Measurements from ENCODE around the gene NRXN3. TPM values are rescaled to one million over a fixed set of nuclear protein-coding genes. Genes with fewer than 3 reads are reported as not detected.

The NRXN3 gene
- total and polyA plus RNA-seq, 4 donors, result 1.4 to 8.3 (median 4.4) TPM

GRCh38 chr14:78683206-78683605 lies 513.0 kb downstream of the NRXN3 start:
- H3K27me3 ChIP-seq (ENCODE audit: control insufficient read depth in 3 of 3, insufficient read depth in 3 of 3, low read length in 2 of 3), result no peaks in the 10 kb centered on the region
- DNase-seq (no peak), ATAC-seq (ENCODE audit: insufficient read depth, low FRiP score) (no peak)
- no peak overlapping the region for H3K9ac ChIP-seq (ENCODE audit: insufficient read depth in 1 of 2, low read length in 2 of 2)
- no peak overlapping the region for H3K27ac ChIP-seq (ENCODE audit: low read depth in 1 of 2, low read length in 1 of 2)
- H3K36me3 ChIP-seq (ENCODE audit: control insufficient read depth in 4 of 4, insufficient read depth in 4 of 4, low read length in 4 of 4), result no peaks in the 10 kb centered on the region
- H3K9me3 ChIP-seq (ENCODE audit: control insufficient read depth in 4 of 4, insufficient read depth in 3 of 4, low read length in 3 of 4), result no peaks in the 10 kb centered on the region
- H3K4me3 ChIP-seq, result no peak overlapping the region
- whole genome bisulfite sequencing, 2 donors, result 70 to 78% methylated on average over 5 of the region's 5 CpGs
- TF ChIP-seq CTCF (IDR thresholded peaks at IDR 0.05; ENCODE audit: control extremely low read depth, extremely low read depth), result no peak
- no peaks in the 10 kb centered on the region for H3K4me1 ChIP-seq (ENCODE audit: control insufficient read depth in 5 of 5, insufficient read depth in 5 of 5, low read length in 5 of 5)

GRCh38 chr14:78683981-78684380 lies 513.8 kb downstream of the NRXN3 start:
- H3K9me3 ChIP-seq (ENCODE audit: control insufficient read depth in 4 of 4, insufficient read depth in 3 of 4, low read length in 3 of 4), result no peaks in the 10 kb centered on the region
- no peak for TF ChIP-seq CTCF (IDR thresholded peaks at IDR 0.05; ENCODE audit: control extremely low read depth, extremely low read depth)
- no peaks in the 10 kb centered on the region for H3K36me3 ChIP-seq (ENCODE audit: control insufficient read depth in 4 of 4, insufficient read depth in 4 of 4, low read length in 4 of 4)
- H3K9ac ChIP-seq (ENCODE audit: insufficient read depth in 1 of 2, low read length in 2 of 2), result no peak overlapping the region
- H3K4me1 ChIP-seq (ENCODE audit: control insufficient read depth in 5 of 5, insufficient read depth in 5 of 5, low read length in 5 of 5), result no peaks in the 10 kb centered on the region
- H3K27me3 ChIP-seq (ENCODE audit: control insufficient read depth in 3 of 3, insufficient read depth in 3 of 3, low read length in 2 of 3), result no peaks in the 10 kb centered on the region
- ATAC-seq (ENCODE audit: insufficient read depth, low FRiP score) (no peak), DNase-seq (peak; percentile 15 to 49 (median 46))
- WGBS, 2 donors, result 37 to 72% methylated on average over 1 of the region's 1 CpG
- no peak overlapping the region for H3K4me3 ChIP-seq
- H3K27ac ChIP-seq (ENCODE audit: low read depth in 1 of 2, low read length in 1 of 2), result no peak overlapping the region

- Histone ChIP-seq H3K27me3 (ENCODE audit: control insufficient read depth in 3 of 3, insufficient read depth in 3 of 3, low read length in 2 of 3) (no peaks in the 10 kb centered on the region), H3K4me1 (ENCODE audit: control insufficient read depth in 5 of 5, insufficient read depth in 5 of 5, low read length in 5 of 5) (no peaks in the 10 kb centered on the region), H3K36me3 (ENCODE audit: control insufficient read depth in 4 of 4, insufficient read depth in 4 of 4, low read length in 4 of 4) (no peaks in the 10 kb centered on the region), H3K27ac (ENCODE audit: low read depth in 1 of 2, low read length in 1 of 2) (no peak overlapping the region), H3K9me3 (ENCODE audit: control insufficient read depth in 4 of 4, insufficient read depth in 3 of 4, low read length in 3 of 4) (no peaks in the 10 kb centered on the region), H3K9ac (ENCODE audit: insufficient read depth in 1 of 2, low read length in 2 of 2) (no peak overlapping the region), H3K4me3 (no peak overlapping the region)
- 89 to 91% methylated on average over 1 of the region's 1 CpG for WGBS, 2 donors
- DNase-seq (no peak), ATAC-seq (ENCODE audit: insufficient read depth, low FRiP score) (no peak)
- no peak for TF ChIP-seq CTCF (IDR thresholded peaks at IDR 0.05; ENCODE audit: control extremely low read depth, extremely low read depth)
These were observed 518.3 kb downstream of the NRXN3 start for GRCh38 chr14:78688503-78688902.

- no peak overlapping the region for H3K9ac ChIP-seq (ENCODE audit: insufficient read depth in 1 of 2, low read length in 2 of 2)
- no peaks in the 10 kb centered on the region for H3K4me1 ChIP-seq (ENCODE audit: control insufficient read depth in 5 of 5, insufficient read depth in 5 of 5, low read length in 5 of 5)
- 73 to 84% methylated on average over 2 of the region's 2 CpGs for WGBS, 2 donors
- no peaks in the 10 kb centered on the region for H3K36me3 ChIP-seq (ENCODE audit: control insufficient read depth in 4 of 4, insufficient read depth in 4 of 4, low read length in 4 of 4)
- no peak for DNase-seq
- H3K4me3 ChIP-seq, result no peak overlapping the region
- no peaks in the 10 kb centered on the region for H3K27me3 ChIP-seq (ENCODE audit: control insufficient read depth in 3 of 3, insufficient read depth in 3 of 3, low read length in 2 of 3)
- TF ChIP-seq CTCF (IDR thresholded peaks at IDR 0.05; ENCODE audit: control extremely low read depth, extremely low read depth), result no peak
- no peak overlapping the region for H3K27ac ChIP-seq (ENCODE audit: low read depth in 1 of 2, low read length in 1 of 2)
- no peaks in the 10 kb centered on the region for H3K9me3 ChIP-seq (ENCODE audit: control insufficient read depth in 4 of 4, insufficient read depth in 3 of 4, low read length in 3 of 4)
- no peak for ATAC-seq (ENCODE audit: insufficient read depth, low FRiP score)
These were observed 520.7 kb downstream of the NRXN3 start for GRCh38 chr14:78690836-78691235.

Data from lung (tissue), 12 donors.